GM10847 (cell line): ENCODE measurements around the gene ECEL1.

Source experiments
- POLR2A ChIP-seq: IDR thresholded peaks from 2 replicates; pipeline ENCODE4 v1.6.1; 2011; ENCODE audit not compliant: insufficient read length; ENCODE audit errors: extremely low read depth

The ECEL1 gene

DNA sequence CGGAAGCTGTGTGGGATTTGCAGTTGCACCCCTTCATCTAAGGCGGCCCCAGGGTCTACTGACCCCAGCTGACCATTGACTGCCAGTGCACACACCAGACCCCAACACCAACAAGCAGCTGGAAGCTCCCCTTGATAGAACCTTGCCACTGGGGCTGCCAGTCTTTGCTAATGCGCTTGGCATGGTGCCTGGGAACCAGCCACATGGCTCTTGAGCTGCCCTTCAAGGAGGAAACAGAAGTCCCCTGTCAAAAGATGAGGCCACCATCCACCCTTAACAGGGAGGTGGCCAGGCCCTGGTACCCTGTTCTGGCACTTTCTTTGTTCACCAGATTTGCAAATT lies 23.1 kb downstream of the ECEL1 start:
- no peak for TF ChIP-seq POLR2A

GRCh38 chr2:232463701-232464543 lies 23.7 kb downstream of the ECEL1 start:
- TF ChIP-seq POLR2A: no peak

- TF ChIP-seq POLR2A: no peak
Measured at GRCh38 chr2:232460171-232460570, 27.5 kb downstream of the ECEL1 start.

DNA sequence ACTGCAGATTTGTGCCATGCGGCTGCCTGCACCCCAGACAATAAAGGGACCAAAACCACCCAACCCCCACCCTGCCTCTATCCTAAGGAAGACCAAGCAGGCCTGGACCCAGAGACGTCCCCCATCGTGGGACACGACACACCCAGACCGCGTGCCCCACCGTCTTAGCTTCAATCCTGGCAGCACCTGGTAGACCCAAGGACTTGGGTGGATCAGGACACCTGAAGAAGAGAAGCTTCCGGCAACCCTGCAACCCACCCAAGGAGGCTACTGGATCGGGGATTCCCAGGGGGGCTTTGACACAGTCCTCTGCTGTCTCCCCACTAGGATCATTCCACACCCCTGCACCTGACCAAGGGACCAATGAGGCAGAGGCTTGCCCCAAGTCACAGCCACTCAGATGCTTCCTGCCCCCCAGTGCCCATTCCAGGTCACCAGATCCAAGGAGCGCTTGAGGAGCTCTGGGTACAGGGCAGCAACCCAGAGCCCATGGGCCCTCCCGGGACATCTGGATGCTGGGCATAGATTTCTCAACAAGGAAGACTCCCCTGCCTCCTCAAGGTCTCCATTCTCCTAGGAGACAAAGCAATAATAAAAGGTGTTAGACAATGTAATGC lies 28.1 kb downstream of the ECEL1 start:
- TF ChIP-seq POLR2A: no peak

GRCh38 chr2:232458661-232459418 lies 28.8 kb downstream of the ECEL1 start:
- TF ChIP-seq POLR2A: no peak

DNA sequence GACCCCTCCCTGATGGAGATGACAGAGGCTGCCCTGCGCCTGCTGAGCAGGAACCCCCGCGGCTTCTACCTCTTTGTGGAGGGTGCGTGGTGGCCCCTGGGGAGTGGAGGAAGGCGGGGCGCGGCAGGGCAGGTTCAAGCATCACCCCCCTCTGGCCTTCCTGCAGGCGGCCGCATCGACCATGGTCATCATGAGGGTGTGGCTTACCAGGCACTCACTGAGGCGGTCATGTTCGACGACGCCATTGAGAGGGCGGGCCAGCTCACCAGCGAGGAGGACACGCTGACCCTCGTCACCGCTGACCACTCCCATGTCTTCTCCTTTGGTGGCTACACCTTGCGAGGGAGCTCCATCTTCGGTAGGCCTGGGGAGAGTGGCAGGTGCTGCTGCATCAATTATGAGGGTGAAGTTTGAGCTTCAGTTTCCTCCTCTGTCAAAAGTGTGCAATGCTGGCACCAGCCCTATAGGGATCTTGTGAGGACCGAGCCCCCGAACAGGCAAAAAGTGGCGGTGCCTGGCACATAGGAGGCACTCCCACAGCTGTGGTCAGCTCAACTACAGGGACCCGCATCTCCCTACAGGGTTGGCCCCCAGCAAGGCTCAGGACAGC lies 29.5 kb downstream of the ECEL1 start:
- no peak for TF ChIP-seq POLR2A

GRCh38 chr2:232457121-232458011 lies 30.3 kb downstream of the ECEL1 start:
- no peak for TF ChIP-seq POLR2A

DNA sequence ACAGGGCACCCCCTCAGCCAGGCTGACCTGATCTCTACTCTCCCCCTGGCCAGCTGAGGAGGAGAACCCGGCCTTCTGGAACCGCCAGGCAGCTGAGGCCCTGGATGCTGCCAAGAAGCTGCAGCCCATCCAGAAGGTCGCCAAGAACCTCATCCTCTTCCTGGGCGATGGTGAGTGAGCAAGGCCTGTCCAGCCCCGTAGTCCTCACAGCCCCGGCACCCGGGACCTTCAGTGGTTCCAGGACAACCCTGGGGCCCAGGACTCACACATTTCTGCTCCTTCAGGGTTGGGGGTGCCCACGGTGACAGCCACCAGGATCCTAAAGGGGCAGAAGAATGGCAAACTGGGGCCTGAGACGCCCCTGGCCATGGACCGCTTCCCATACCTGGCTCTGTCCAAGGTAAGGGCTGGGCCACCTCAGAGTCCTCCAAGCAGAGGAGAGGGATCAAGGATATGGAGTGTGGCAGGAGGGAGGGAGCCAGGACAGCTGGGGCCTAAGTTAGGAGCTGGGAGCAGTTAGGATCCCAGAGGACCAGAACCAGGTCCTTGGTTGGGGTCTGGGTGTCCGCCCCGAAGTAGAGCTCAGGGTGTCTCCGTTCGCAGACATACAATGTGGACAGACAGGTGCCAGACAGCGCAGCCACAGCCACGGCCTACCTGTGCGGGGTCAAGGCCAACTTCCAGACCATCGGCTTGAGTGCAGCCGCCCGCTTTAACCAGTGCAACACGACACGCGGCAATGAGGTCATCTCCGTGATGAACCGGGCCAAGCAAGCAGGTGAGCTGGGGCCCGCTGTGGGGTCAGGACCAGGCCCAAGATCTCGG lies 31.1 kb downstream of the ECEL1 start:
- no peak for TF ChIP-seq POLR2A

DNA sequence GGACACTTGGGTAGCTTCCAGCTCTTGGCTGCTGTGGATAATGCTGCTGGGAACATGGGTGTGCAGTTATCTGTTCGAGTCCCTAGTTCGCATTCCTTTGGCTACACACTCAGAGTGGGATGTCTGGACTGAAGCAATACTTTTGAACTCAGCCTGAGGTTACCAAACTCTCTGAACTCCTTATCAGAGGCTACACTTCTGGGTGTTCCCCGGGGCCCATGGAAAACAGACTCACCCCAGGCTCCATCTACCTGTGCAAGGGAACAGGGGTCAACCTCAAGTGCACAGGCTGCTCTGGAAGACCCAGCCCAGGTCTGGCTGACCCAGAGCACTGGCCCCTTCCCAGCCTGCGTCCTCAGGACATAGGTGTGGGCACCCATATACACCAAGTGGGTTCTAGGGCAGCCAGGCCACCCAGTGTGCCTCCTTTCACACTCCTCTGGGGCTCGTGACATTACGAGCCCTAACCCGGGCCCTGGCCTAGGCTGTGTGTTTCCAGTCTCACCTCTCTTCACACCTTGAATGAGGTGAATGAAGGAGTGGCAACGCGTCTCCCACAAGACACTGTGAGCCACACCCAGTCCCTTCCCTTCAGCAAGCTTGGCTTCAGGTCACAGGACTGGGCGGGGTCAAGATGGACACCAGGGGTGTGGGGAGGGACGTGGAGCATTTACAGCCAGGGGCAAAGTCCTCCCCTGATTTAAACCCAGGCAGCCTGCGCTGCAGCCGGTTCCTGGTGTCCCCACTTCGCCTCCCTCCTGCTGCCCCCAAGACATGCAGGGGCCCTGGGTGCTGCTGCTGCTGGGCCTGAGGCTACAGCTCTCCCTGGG lies 32.0 kb downstream of the ECEL1 start, which contains the start of gene ALPI:
Gene ALPI, plus strand, starts transcription at position 728 of the 830 bp plus-strand sequence. Its CDS starts 47 bp downstream, at position 775.
- TF ChIP-seq POLR2A: no peak

- no peak for TF ChIP-seq POLR2A
Measured at GRCh38 chr2:232454630-232455029, 33.0 kb downstream of the ECEL1 start.

- no peak for TF ChIP-seq POLR2A
Measured at GRCh38 chr2:232449964-232450363, 37.7 kb downstream of the ECEL1 start.

- TF ChIP-seq POLR2A: no peak
Measured at GRCh38 chr2:232448304-232448690, 39.3 kb downstream of the ECEL1 start.
